K562 (cell line): Measurements from ENCODE around the gene ZEB2. TPM values are rescaled to one million over a fixed set of nuclear protein-coding genes. Genes with fewer than 3 reads are reported as not detected.

Source experiments
- CREB3L1 ChIP-seq: fragments of 450-650 bp; IDR thresholded peaks from 2 replicates; pipeline ENCODE4 v1.6.1; 2014; ENCODE audit warnings: low read depth, mild to moderate bottlenecking, moderate library complexity, borderline replicate concordance
- ESRRA ChIP-seq: fragments of 450-650 bp; IDR thresholded peaks from 2 replicates; pipeline ENCODE4 v1.6.1; 2014; ENCODE audit warnings: low read depth, mild to moderate bottlenecking, moderate library complexity, borderline replicate concordance
- HINFP ChIP-seq: fragments of 450-650 bp; conservative IDR thresholded peaks from 2 replicates; pipeline ENCODE4 v1.6.1; 2016; ENCODE audit warnings: missing genetic modification characterization, low read depth, mild to moderate bottlenecking, control low read depth, missing compliant biosample characterization
- HLTF ChIP-seq: fragments of 450-650 bp; IDR thresholded peaks from 2 replicates; pipeline ENCODE4 v1.6.1; 2016
- KAT2B ChIP-seq: IDR thresholded peaks from one replicate; pipeline ENCODE4 v1.6.1; 2012; ENCODE audit warnings: low read depth, mild to moderate bottlenecking, control low read depth, inconsistent platforms, low read length, moderate library complexity
- MGA ChIP-seq: fragments of 450-650 bp; IDR thresholded peaks from 2 replicates; pipeline ENCODE4 v1.6.1; 2016; ENCODE audit warnings: mild to moderate bottlenecking, moderate library complexity
- SMC3 ChIP-seq: conservative IDR thresholded peaks from 2 replicates; pipeline ENCODE4 v1.6.1; 2011; ENCODE audit warnings: low read depth, low read length, improper control_type of control experiment; ENCODE audit not compliant: insufficient read depth
- SNRNP70 ChIP-seq: fragments of 200-400 bp; formaldehyde crosslinking; optimal IDR thresholded peaks from 2 replicates; pipeline ENCODE3; 2017; ENCODE audit warnings: low read depth, low read length
- SRSF9 ChIP-seq: fragments of 200-400 bp; formaldehyde crosslinking; IDR thresholded peaks from 2 replicates; pipeline ENCODE4 v1.6.1; 2017; ENCODE audit warnings: low read depth, low read length, borderline replicate concordance
- THRB ChIP-seq: fragments of 450-650 bp; formaldehyde crosslinking; conservative IDR thresholded peaks from 2 replicates; pipeline ENCODE4 v1.4.0; 2022; ENCODE audit warnings: mild to moderate bottlenecking, missing genetic modification characterization
- ZNF444 ChIP-seq: fragments of 250-450 bp; sonication (Bioruptor Pico); IDR thresholded peaks from 2 replicates; pipeline ENCODE4 v1.4.0; 2020; ENCODE audit warnings: mild to moderate bottlenecking, moderate library complexity
- ZNF551 ChIP-seq: fragments of 250-450 bp; sonication (Bioruptor Pico); IDR thresholded peaks from 2 replicates; pipeline ENCODE4 v1.5.0; 2021; ENCODE audit warnings: mild to moderate bottlenecking, moderate library complexity
- ZNF644 ChIP-seq: fragments of 200-800 bp; sonication (Bioruptor generic); IDR thresholded peaks from 2 replicates; pipeline ENCODE4 v1.6.1; 2016; ENCODE audit warnings: low read depth, missing genetic modification characterization, missing compliant biosample characterization
- polyA plus RNA-seq, 8 experiments: library from polyadenylated mRNA; depleted of rRNA in 4 of 8; stranded (reverse) in 5 of 8; unstranded in 3 of 8; fragments of >200 nt; fragmentation: Nextera tagmentation in 2 of 8; fragmentation: Illumina TruSeq in 1 of 8; extraction: Ambion mirVana in 2 of 8; extraction: Trizol in 1 of 8; gene quantifications; 2 replicates each; pipeline versions ENCODE4 v1.2.1 to v1.2.3, GENCODE V29; 2011 to 2014; ENCODE audit warnings: inconsistent platforms in 1 of 8, missing spikeins in 1 of 8
- total RNA-seq, 7 experiments: library from RNA; depleted of rRNA in 6 of 7; stranded (reverse); fragments of >200 nt in 6 of 7; fragmentation: Illumina TruSeq in 2 of 7; extraction: Trizol in 2 of 7; gene quantifications; 2 replicates each; pipeline versions ENCODE4 v1.2.1 to v1.2.3, GENCODE V29; 2011 to 2021; ENCODE audit warnings: low replicate concordance in 1 of 7

Gene ZEB2
- total and polyA plus RNA-seq, 9 of the 15 experiments (the other 6 are each of a cell fraction or from before 2014, with no cell fraction given) = 15.1 to 113 (median 72.3) TPM

- TF ChIP-seq KAT2B (no peak), SMC3 (no peak), HINFP (tag) (0 out of 2 replicates have a peak, but pooled peaks have one; percentile 33), CREB3L1 (no peak), ESRRA (no peak), ZNF444 (CRISPR knock-in tag) (no peak), ZNF644 (tag) (no peak), SNRNP70 (no peak), HLTF (0 out of 2 replicates have a peak, but pooled peaks have one; percentile 54), MGA (no peak), SRSF9 (no peak), ZNF551 (no peak), THRB (CRISPR knock-in tag) (no peak)
These were observed 32.9 kb upstream of the ZEB2 start (continued) for GRCh38 chr2:144552821-144553220.
